HG03469 (cell line): ENCODE results near the gene TRIAP1.
"Not testable (repeated sequence)": the region's sequence is repeated elsewhere in the genome, so short reads cannot be mapped to it uniquely, and the experiment has no call there.

Experiments
- ATAC-seq: cut with Tn5 transposase; IDR thresholded peaks from one replicate; pipeline ENCODE4 v1.9.1; 2021; ENCODE audit warnings: mild to moderate bottlenecking, moderate library complexity, moderate number of reproducible peaks; ENCODE audit not compliant: unreplicated experiment

TRIAP1 gene

DNA sequence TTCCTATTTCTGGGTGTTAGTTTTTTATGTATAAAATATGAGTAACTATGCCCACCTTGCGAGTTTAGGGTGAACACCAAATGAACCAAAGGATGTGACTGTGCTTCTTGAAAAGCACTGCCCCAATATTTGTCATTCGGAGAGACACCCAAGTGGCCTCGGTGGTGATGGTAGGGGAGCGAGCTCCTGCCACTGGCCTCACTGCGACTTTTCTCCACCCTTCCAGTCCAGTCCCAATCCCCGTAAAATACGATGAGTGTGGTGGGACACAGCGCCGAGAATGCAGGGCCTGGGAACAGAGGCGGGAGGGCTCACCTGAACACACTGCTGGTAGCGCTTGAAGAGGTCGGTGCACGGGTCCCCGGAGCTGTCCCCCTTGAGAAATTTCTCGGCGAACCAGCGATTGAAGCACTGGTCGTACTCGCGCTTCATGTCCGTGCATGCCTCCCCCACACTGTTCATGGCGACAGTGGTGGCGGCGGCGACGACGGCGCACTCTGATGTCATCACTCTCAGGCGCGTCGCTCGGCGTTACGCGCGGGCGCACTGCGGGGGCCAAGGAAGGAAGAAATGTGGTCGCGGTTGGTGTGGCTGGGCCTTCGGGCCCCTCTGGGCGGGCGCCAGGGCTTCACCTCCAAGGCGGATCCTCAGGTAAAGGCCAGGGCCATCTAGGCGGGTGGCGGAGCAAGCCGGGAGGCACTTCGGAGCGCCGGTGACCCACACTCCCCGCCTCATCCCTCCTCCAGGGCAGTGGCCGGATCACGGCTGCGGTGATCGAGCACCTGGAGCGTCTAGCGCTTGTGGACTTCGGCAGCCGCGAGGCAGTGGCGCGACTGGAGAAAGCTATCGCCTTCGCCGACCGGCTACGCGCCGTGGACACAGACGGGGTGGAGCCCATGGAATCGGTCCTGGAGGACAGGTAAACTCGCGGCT, at the start of gene TRIAP1, which contains the start of gene GATC:
TRIAP1 (minus strand) TSS at position 474 of the 933 bp plus-strand sequence; CDS start at position 462, 12 bp downstream.
GATC (plus strand) TSS at position 534 of the 933 bp plus-strand sequence; CDS start at position 571, 37 bp downstream.
- peak; percentile 68 for ATAC-seq

DNA sequence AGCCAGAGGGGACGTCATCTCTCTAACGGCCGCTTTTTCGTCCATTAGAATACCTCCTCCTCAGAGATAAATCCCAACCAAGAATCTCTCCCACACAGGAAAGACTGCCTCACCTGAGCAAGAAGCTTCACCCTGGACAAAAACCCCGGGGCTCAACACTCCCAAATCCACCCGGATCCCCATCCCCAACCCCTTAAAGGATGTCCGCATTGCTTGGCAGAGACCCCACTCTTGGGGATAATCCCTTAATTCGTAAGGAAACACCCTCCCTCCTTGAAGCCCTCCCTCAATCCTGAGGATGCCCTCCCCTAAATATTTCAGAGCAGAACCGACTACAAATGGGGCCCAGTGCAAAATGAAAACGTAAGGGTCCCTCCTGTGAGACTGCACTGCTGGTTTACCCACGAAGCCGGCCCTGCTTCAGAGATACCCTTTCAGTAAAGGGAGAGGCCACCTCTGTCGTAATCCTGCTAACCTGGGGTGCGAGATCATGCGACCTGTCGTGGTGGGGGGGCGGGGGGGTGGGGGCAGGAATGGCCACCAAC, 49.1 kb upstream of the TRIAP1 start:
- no peak for ATAC-seq

DNA sequence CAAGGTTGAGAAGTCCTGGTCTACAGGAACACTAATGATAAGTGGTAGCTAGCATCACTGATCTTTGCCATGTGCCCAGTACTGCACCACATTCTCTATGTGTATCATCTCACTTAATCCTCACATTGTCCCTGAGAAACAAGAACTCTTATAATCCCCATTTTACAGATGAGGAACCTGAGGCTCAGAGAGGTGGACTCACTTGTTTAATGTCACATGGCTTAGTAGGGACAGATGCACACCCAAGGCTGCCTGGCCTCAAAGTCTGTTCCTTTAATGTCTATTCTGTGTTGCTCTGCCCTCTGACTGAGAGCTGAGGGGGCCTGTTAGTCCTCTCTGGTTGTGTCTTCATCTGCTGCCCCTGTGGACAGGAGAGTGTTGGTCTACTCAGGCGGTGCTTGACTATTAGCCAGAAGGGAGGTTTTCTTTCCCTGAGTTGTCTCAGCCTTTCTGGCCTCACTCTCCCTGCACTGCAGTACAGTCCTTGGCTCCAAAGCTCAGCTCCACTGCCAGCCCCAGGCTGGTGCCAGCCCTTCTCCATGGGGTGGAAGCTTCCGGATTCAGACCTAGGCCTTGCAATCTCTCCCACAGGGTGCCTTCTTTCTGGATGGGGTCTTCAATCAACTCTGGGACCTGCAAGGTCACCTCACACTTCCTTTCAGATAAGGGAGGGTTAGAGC, 44.8 kb upstream of the TRIAP1 start:
- no peak for ATAC-seq

- ATAC-seq: no peak
Observed at GRCh38 chr12:120490325-120490724, 44.1 kb upstream of the TRIAP1 start.

GRCh38 chr12:120489018-120489417, 42.8 kb upstream of the TRIAP1 start:
- no peak for ATAC-seq

GRCh38 chr12:120488057-120488640, 42.0 kb upstream of the TRIAP1 start:
- no peak for ATAC-seq

DNA sequence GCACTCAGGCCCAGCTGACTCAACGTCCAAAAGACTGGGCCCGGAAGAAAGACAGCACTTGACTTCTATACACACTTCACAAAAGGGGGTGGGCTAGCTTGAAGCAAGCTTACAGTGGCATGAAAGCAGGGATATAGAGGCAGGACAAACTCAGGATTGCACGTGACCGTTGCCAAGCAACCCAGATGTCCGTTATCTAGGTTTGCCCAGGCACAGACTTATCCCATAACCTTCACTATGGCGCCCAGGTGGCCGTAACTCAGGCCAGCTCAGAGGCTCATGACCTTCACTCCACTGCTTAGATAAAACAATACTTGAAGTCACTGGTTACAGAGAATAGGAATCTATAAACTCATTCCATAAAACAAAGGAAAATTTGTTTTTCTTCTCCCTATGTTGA, 41.4 kb upstream of the TRIAP1 start:
- not testable (repeated sequence) for ATAC-seq

GRCh38 chr12:120485961-120486881, 40.0 kb upstream of the TRIAP1 start:
- ATAC-seq: no peak

DNA sequence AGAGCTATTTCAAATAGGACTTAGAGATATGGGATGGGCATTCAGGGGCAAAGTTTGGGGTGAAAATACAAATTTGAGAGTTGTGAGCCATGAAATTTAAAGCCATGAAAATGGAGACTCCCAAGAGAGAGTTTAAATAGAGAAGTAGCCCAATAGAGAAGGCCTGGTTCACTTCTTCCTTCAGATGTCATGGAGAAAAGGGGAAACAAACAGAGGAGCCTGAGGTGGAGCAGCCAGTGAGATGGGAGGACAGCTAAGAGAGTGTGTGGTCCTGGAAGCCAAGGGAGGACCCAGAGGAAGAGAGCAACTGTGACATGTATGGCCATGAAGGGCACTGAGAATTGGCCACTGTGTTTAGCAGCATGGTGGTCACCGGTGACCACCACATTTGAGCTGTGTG, 37.4 kb upstream of the TRIAP1 start:
- no peak for ATAC-seq

GRCh38 chr12:120481022-120481767, 35.0 kb upstream of the TRIAP1 start:
- ATAC-seq: no peak

- no peak for ATAC-seq
Observed at GRCh38 chr12:120480211-120480610, 34.0 kb upstream of the TRIAP1 start.

- no peak for ATAC-seq
Observed at GRCh38 chr12:120479458-120479857, 33.3 kb upstream of the TRIAP1 start.

- no peak for ATAC-seq
Observed at GRCh38 chr12:120475643-120476042, 29.5 kb upstream of the TRIAP1 start.

- ATAC-seq: no peak
Observed at GRCh38 chr12:120474616-120474960, 28.4 kb upstream of the TRIAP1 start.

GRCh38 chr12:120473807-120474615, 27.8 kb upstream of the TRIAP1 start:
- no peak for ATAC-seq

GRCh38 chr12:120472521-120472920, 26.3 kb upstream of the TRIAP1 start:
- no peak for ATAC-seq

GRCh38 chr12:120470150-120470784, 24.1 kb upstream of the TRIAP1 start:
- peak; percentile 4 for ATAC-seq

- peak; percentile 56 for ATAC-seq
Observed at GRCh38 chr12:120469450-120470149, 23.4 kb upstream of the TRIAP1 start, which contains the start of gene SRSF9. SRSF9 (minus strand) TSS chr12:120469748; CDS start chr12:120469609, 139 bp downstream.
